DMS114 treated with DMSO at 0.1 percent for 48 hours (cell line): Measurements from ENCODE around the gene TDRD12.
"Not testable (repeated sequence)": the region's sequence is repeated elsewhere in the genome, so short reads cannot be mapped to it uniquely, and the experiment has no call there.

Experiments
- DNase-seq: peaks from one replicate; lab custom pipeline; 2025; ENCODE audit not compliant: unreplicated experiment; lab: John Stamatoyannopoulos, UW

TDRD12 gene

GRCh38 chr19:32744555-32745325, 25.2 kb downstream of the TDRD12 start:
- no peak for DNase-seq

GRCh38 chr19:32745594-32746251, 26.2 kb downstream of the TDRD12 start:
- not testable (repeated sequence) for DNase-seq

- not testable (repeated sequence) for DNase-seq
These were observed 27.1 kb downstream of the TDRD12 start for GRCh38 chr19:32746631-32747196.

GRCh38 chr19:32748497-32748896, 28.9 kb downstream of the TDRD12 start:
- DNase-seq, result no peak

- no peak for DNase-seq
These were observed 29.4 kb downstream of the TDRD12 start for GRCh38 chr19:32748948-32749347.

GRCh38 chr19:32749361-32749760, 29.8 kb downstream of the TDRD12 start:
- DNase-seq, result no peak

GRCh38 chr19:32750441-32751055, 31.0 kb downstream of the TDRD12 start:
- no peak for DNase-seq

- no peak for DNase-seq
These were observed 31.5 kb downstream of the TDRD12 start for GRCh38 chr19:32751066-32751465.

- DNase-seq, result no peak
These were observed 37.6 kb downstream of the TDRD12 start for GRCh38 chr19:32757189-32757588.

GRCh38 chr19:32765365-32765764, 45.8 kb downstream of the TDRD12 start:
- DNase-seq, result not testable (repeated sequence)

- no peak for DNase-seq
These were observed 48.5 kb downstream of the TDRD12 start for GRCh38 chr19:32767951-32768679.

- DNase-seq, result no peak
These were observed 52.0 kb downstream of the TDRD12 start for GRCh38 chr19:32771596-32771995.

- no peak for DNase-seq
These were observed 53.6 kb downstream of the TDRD12 start for GRCh38 chr19:32773126-32773525.

GRCh38 chr19:32779082-32779481, 59.5 kb downstream of the TDRD12 start:
- no peak for DNase-seq

GRCh38 chr19:32781280-32781679, 61.7 kb downstream of the TDRD12 start:
- DNase-seq, result no peak

GRCh38 chr19:32782089-32782488, 62.5 kb downstream of the TDRD12 start:
- not testable (repeated sequence) for DNase-seq

- DNase-seq, result not testable (repeated sequence)
These were observed 67.7 kb downstream of the TDRD12 start for GRCh38 chr19:32787161-32787813.

- not testable (repeated sequence) for DNase-seq
These were observed 68.3 kb downstream of the TDRD12 start for GRCh38 chr19:32787895-32788294.

- DNase-seq, result no peak
These were observed 69.9 kb downstream of the TDRD12 start for GRCh38 chr19:32789429-32789828.

GRCh38 chr19:32798201-32798600, 78.6 kb downstream of the TDRD12 start:
- no peak for DNase-seq

- DNase-seq, result no peak
These were observed 80.6 kb downstream of the TDRD12 start for GRCh38 chr19:32800191-32800590.
